Esophagus squamous epithelium (tissue), 4 donors: ENCODE results near the gene TRIM15.

Experiments used
- POLR2A ChIP-seq, 4 donors: fragments of 450-650 bp; IDR thresholded peaks; one replicate each; pipeline ENCODE4 v1.6.1; 2017; ENCODE audit warnings: antibody characterized with exemption in 4 of 4, mild to moderate bottlenecking in 4 of 4, moderate library complexity in 3 of 4
- TF ChIP-seq, protein P1 (sequence below), 6 experiments: fragments of 450-650 bp in 4 of 6; fragments of 200-600 bp in 2 of 6; sonication (generic) in 2 of 6; IDR thresholded peaks; one replicate each; pipeline ENCODE4 v1.5.1; 2016 to 2019; ENCODE audit warnings: antibody characterized with exemption in 6 of 6, mild to moderate bottlenecking in 4 of 6, moderate library complexity in 4 of 6

DNA sequence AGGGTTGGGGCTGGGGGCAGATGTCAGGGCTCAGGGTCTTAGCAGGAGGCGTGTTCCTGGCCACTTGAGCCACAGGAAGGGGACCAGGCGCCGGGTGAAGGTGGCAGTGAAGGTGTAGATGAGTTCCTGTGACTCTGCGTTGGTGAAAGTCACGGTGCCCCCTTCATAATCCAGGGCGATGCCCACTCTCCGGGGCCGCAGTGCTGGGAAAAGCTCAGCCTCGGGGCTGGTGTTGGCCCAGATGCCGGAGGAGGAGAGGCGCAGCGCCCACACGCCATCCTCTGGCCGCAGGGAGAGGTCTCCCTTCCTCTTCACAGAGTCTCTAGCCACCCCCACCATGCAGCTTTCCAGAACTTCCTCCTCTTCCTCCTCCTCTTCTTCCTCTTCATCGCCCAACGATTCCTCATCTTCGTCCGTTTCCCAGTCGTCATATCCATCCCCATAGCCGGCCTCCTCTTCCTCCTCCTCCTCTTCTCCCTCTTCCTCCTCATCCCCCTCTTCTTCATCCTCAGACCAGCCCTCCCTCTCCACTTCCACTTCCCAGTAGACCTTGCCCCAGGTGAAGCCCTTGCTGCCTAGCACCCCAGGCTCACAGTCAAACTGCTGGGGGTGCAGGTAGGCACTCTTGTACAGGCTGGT, 22.6 kb downstream of the TRIM15 start:
- TF ChIP-seq, protein P1, sequence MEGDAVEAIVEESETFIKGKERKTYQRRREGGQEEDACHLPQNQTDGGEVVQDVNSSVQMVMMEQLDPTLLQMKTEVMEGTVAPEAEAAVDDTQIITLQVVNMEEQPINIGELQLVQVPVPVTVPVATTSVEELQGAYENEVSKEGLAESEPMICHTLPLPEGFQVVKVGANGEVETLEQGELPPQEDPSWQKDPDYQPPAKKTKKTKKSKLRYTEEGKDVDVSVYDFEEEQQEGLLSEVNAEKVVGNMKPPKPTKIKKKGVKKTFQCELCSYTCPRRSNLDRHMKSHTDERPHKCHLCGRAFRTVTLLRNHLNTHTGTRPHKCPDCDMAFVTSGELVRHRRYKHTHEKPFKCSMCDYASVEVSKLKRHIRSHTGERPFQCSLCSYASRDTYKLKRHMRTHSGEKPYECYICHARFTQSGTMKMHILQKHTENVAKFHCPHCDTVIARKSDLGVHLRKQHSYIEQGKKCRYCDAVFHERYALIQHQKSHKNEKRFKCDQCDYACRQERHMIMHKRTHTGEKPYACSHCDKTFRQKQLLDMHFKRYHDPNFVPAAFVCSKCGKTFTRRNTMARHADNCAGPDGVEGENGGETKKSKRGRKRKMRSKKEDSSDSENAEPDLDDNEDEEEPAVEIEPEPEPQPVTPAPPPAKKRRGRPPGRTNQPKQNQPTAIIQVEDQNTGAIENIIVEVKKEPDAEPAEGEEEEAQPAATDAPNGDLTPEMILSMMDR (IDR thresholded peaks at IDR 0.05), result no peak
- no peak for TF ChIP-seq POLR2A (IDR thresholded peaks at IDR 0.05)
